Kidney (tissue), 14 donors: Measurements from ENCODE around the gene OOSP1. TPM values are rescaled to one million over a fixed set of nuclear protein-coding genes. Genes with fewer than 3 reads are reported as not detected.

Experiments
- DNase-seq, 5 donors: peaks; one replicate each; pipeline ENCODE4 v3.0.0-alpha.2; 2013 to 2020
- FAIRE-seq: peaks from 2 replicates; lab custom pipeline; 2012; peaks lifted over from hg19 to GRCh38; lab: Jason Lieb, UNC
- H3K27ac ChIP-seq, 2 donors: one replicate each; pipeline ENCODE4 v1.7.0; 2013; ENCODE audit warnings: low read depth in 2 of 2, low read length in 2 of 2, inconsistent platforms in 1 of 2
- H3K27me3 ChIP-seq: one replicate; pipeline ENCODE4 v1.7.1; 2013; ENCODE audit warnings: low read length, inconsistent platforms; ENCODE audit not compliant: control insufficient read depth, insufficient read depth
- H3K36me3 ChIP-seq, 3 donors: one replicate each; pipeline versions ENCODE4 v1.7.0 to v1.7.1; 2013; ENCODE audit warnings: low read length in 3 of 3, control low read depth in 1 of 3, inconsistent platforms in 1 of 3; ENCODE audit not compliant: insufficient read depth in 3 of 3, control insufficient read depth in 2 of 3
- H3K4me1 ChIP-seq, 3 donors: one replicate each; pipeline versions ENCODE4 v1.7.0 to v1.7.1; 2013; ENCODE audit warnings: low read length in 3 of 3, inconsistent platforms in 1 of 3, low read depth in 1 of 3; ENCODE audit not compliant: control insufficient read depth in 2 of 3, insufficient read depth in 2 of 3
- H3K4me3 ChIP-seq, 3 donors: one replicate each; pipeline versions ENCODE4 v1.7.0 to v1.8.1; 2013; ENCODE audit warnings: low read length in 3 of 3, control low read depth in 1 of 3, inconsistent platforms in 1 of 3
- H3K9ac ChIP-seq, 3 donors: one replicate each; pipeline versions ENCODE4 v1.7.0 to v1.7.1; 2013; ENCODE audit warnings: low read length in 3 of 3, control low read depth in 1 of 3, inconsistent platforms in 1 of 3
- H3K9me3 ChIP-seq, 3 donors: one replicate each; pipeline versions ENCODE4 v1.7.0 to v1.7.1; 2013; ENCODE audit warnings: low read length in 3 of 3, control low read depth in 1 of 3, inconsistent platforms in 1 of 3; ENCODE audit not compliant: control insufficient read depth in 2 of 3, insufficient read depth in 1 of 3
- intact Hi-C: fragments of 100-400 bp; cut with DNase I; formaldehyde crosslinking; loops from one replicate; pipeline ENCODE4 v1.11.1; 2022
- polyA plus RNA-seq: library from polyadenylated mRNA; stranded (reverse); fragments of 350-450 nt; fragmentation: Illumina TruSeq; extraction: RNeasy Lipid Tissue Mini Kit (QIAGEN cat#74804); gene quantifications from one replicate; pipeline ENCODE4 v1.2.3, GENCODE V29; 2014; ENCODE audit warnings: low read depth, low replicate concordance; ENCODE audit not compliant: insufficient read depth
- total RNA-seq: library from RNA; stranded (reverse); fragmentation: NEBNext Ultra II Directional; extraction: Animal tissue kit (Norgen Biotek cat#: 25700); gene quantifications from one replicate; pipeline ENCODE4 v1.2.1, GENCODE V29; 2021
- TF ChIP-seq, protein P1 (sequence below): IDR thresholded peaks from 3 replicates; pipeline ENCODE4 v1.5.1; 2012; ENCODE audit warnings: mild to moderate bottlenecking, moderate library complexity, borderline replicate concordance; ENCODE audit not compliant: insufficient read depth; ENCODE audit errors: extremely low read depth
- donor health status: control.
- donor health status: control.
- donor health status: control.
- donor health status: control.
- donor health status: control.
- donor health status: DM: yes; HTN: yes; CAD: no.
- donor health status: Normal renal cell carcinoma (clear cell type).

OOSP1 gene
- total and polyA plus RNA-seq, 2 donors from 2014 or later = not detected

DNA sequence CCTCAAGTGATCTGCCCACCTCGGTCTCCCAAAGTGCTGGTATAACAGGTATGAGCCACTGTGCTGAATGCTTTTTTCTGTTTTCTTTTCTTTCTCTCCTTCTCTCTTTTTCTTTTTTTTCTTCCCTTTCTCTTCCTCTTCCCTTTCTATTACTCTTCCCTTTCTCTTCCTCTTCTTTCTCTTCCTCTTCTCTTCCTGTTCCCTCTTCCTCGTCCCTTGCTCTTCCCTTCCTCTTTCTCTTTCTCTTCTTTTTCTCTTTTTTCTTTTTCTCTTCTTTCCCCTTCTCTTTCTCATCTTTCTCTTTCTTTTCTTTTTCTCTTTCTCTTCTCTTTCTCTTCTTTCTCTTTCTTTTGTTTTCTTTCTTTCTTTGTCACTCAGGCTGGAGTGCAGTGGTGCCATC, 1.2 kb downstream of the OOSP1 start:
- TF ChIP-seq, protein P1, sequence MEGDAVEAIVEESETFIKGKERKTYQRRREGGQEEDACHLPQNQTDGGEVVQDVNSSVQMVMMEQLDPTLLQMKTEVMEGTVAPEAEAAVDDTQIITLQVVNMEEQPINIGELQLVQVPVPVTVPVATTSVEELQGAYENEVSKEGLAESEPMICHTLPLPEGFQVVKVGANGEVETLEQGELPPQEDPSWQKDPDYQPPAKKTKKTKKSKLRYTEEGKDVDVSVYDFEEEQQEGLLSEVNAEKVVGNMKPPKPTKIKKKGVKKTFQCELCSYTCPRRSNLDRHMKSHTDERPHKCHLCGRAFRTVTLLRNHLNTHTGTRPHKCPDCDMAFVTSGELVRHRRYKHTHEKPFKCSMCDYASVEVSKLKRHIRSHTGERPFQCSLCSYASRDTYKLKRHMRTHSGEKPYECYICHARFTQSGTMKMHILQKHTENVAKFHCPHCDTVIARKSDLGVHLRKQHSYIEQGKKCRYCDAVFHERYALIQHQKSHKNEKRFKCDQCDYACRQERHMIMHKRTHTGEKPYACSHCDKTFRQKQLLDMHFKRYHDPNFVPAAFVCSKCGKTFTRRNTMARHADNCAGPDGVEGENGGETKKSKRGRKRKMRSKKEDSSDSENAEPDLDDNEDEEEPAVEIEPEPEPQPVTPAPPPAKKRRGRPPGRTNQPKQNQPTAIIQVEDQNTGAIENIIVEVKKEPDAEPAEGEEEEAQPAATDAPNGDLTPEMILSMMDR = no peak
- FAIRE-seq (no peak), DNase-seq (no peak)
- Histone ChIP-seq H3K27me3 (no peaks in the 10 kb centered on the region), H3K9me3 (no peaks in the 10 kb centered on the region), H3K4me1 (no peaks in the 10 kb centered on the region), H3K27ac (no peak overlapping the region), H3K9ac (no peak overlapping the region), H3K36me3 (no peaks in the 10 kb centered on the region), H3K4me3 (no peak overlapping the region)
- intact Hi-C loops = no loop called here

DNA sequence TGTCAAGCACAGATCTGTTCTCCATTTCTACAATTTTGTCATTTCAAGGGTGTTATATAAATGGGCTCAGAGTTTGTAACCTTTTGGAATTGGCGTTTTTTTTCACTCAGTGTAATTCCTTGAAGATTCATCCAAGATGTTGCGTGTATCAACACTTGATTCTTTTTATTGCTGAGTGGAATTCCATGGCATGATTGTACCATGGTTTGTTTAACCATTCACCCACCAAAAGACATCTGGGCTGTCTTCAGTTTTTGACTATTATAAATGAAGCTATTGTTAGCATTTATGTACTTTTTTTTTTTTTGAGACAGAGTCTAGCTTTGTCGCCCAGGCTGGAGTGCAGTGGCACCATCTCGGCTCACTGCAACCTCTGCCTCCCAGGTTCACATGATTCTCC, 2.9 kb downstream of the OOSP1 start:
- intact Hi-C loops = no loop called here
- no peaks in the 10 kb centered on the region for H3K27me3 ChIP-seq
- no peak overlapping the region for H3K27ac ChIP-seq
- no peaks in the 10 kb centered on the region for H3K36me3 ChIP-seq
- H3K9me3 ChIP-seq = no peaks in the 10 kb centered on the region
- DNase-seq (no peak), FAIRE-seq (no peak)
- no peak overlapping the region for H3K9ac ChIP-seq
- no peak overlapping the region for H3K4me3 ChIP-seq
- TF ChIP-seq, protein P1 = no peak
- H3K4me1 ChIP-seq = no peaks in the 10 kb centered on the region

DNA sequence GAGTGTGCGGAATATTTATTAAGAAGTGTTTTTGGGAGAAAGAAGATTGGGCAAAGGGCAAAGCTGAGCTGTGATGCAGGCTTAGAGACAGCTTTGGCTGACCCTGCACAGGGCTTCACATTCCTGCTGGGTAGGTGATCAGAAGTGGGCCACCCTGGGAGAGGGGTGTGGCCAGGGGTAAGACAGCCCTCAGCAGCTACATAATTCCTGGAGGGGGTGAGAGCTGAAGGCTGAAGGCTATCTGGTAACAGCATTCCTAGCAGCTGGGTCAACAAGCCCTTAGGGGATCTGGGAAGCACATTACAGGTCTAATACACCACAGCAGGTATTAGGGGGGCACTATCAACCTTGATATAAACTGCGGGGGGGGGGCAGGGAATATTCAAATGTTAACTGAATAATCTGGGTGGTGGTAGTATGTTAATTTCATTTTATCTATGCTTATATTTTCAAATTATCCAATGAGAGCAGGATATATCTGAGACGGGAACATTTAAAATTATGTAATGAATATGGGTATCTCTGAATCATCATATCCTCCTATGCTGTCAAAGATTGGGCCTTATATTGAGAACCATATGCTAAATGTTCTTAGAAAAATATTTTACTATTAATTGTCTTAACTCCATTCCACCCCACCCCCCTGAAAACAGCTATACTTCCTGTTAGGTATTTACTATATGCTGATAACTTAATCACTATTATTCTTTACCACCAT, 5.9 kb downstream of the OOSP1 start:
- intact Hi-C loops = no loop called here
- TF ChIP-seq, protein P1 = no peak

DNA sequence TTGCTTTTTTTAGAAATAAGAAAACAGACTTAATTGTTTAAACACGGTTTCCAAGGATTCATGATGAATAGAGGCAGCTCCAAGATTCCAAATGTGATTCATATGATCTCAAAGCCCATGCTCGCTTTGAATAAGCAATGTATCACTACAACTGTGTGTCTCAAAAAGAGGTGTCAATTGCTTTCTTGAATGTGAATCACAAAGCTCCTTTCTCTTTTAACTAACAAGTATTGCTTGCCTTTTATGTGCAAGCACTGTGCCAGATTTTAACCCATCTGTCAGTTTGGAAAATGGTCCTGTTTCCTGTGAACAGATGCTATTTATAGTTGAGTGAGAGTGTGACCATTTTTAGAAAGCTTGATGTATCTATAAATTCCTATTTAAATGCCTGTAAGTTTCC, 6.5 kb downstream of the OOSP1 start:
- no peaks in the 10 kb centered on the region for H3K36me3 ChIP-seq
- peak in 1 of 5 donors; percentile 20 for DNase-seq
- FAIRE-seq = no peak
- intact Hi-C loops = no loop called here
- no peak overlapping the region for H3K4me3 ChIP-seq
- no peak overlapping the region for H3K9ac ChIP-seq
- no peak overlapping the region for H3K27ac ChIP-seq
- H3K27me3 ChIP-seq = no peaks in the 10 kb centered on the region
- H3K9me3 ChIP-seq = no peaks in the 10 kb centered on the region
- TF ChIP-seq, protein P1 = no peak
- no peaks in the 10 kb centered on the region for H3K4me1 ChIP-seq

More for the DNA sequence above, 5.9 kb downstream of the OOSP1 start:
- no peaks in the 10 kb centered on the region for H3K27me3 ChIP-seq
- DNase-seq = no peak
- H3K27ac ChIP-seq = no peak overlapping the region
- H3K9ac ChIP-seq = no peak overlapping the region
- H3K4me3 ChIP-seq = no peak overlapping the region
- no peaks in the 10 kb centered on the region for H3K9me3 ChIP-seq
- H3K36me3 ChIP-seq = no peaks in the 10 kb centered on the region
- no peaks in the 10 kb centered on the region for H3K4me1 ChIP-seq
- FAIRE-seq = no peak
